Esophagus muscularis mucosa (tissue), 3 donors: Measurements from ENCODE around the gene IFNLR1.

Experiments
- CTCF ChIP-seq, 3 experiments: fragments of 200-600 bp in 2 of 3; fragments of 450-650 bp in 1 of 3; sonication (generic) in 2 of 3; IDR thresholded peaks; one replicate each; pipeline ENCODE4 v1.5.1; 2017 to 2019; ENCODE audit warnings: antibody characterized with exemption in 3 of 3, mild to moderate bottlenecking in 2 of 3, moderate library complexity in 1 of 3
- POLR2AphosphoS5 ChIP-seq, 2 donors: sonication (generic); formaldehyde crosslinking; IDR thresholded peaks; one replicate each; pipeline ENCODE4 v1.6.1; 2017; ENCODE audit warnings: antibody characterized with exemption in 2 of 2

GRCh38 chr1:24109166-24109483 is 78.0 kb downstream of the IFNLR1 start:
- TF ChIP-seq POLR2AphosphoS5 (IDR thresholded peaks at IDR 0.05) (no peak), CTCF (IDR thresholded peaks at IDR 0.05) (no peak)
